Gastrocnemius medialis (tissue), 4 donors: ENCODE data around the gene TARDBP. TPM values are rescaled to one million over a fixed set of nuclear protein-coding genes. Genes with fewer than 3 reads are reported as not detected.
"Not testable (repeated sequence)": the region's sequence is repeated elsewhere in the genome, so short reads cannot be mapped to it uniquely, and the experiment has no call there.

ENCODE experiments used
- ATAC-seq, 2 donors: fragments of 150-250 bp; one replicate each; pipeline ENCODE4 v1.9.1; 2016
- DNase-seq, 2 donors: peaks; one replicate each; pipeline ENCODE4 v3.0.0-alpha.2; 2019
- H3K27ac ChIP-seq, 4 donors: fragments of 200-600 bp; sonication (generic); 1 replicate in 1 of 4; 2 replicates in 3 of 4; pipeline ENCODE4 v1.5.1; 2016 to 2018; ENCODE audit warnings: mild to moderate bottlenecking in 2 of 4, moderate library complexity in 1 of 4
- H3K27me3 ChIP-seq, 3 donors: fragments of 200-600 bp; sonication (generic) in 2 of 3; 1 replicate in 1 of 3; 2 replicates in 2 of 3; pipeline versions ENCODE4 v1.5.1 to v1.6.0; 2016 to 2019; ENCODE audit warnings: mild to moderate bottlenecking in 1 of 3, moderate library complexity in 1 of 3
- H3K36me3 ChIP-seq, 2 donors: fragments of 200-600 bp; sonication (generic) in 1 of 2; one replicate each; pipeline ENCODE4 v1.5.1; 2017 to 2018
- H3K4me1 ChIP-seq, 2 donors: fragments of 200-600 bp; sonication (generic) in 1 of 2; one replicate each; pipeline ENCODE4 v1.5.1; 2016 to 2017; ENCODE audit warnings: mild to moderate bottlenecking in 2 of 2
- H3K4me3 ChIP-seq, 4 donors: fragments of 200-600 bp; sonication (generic) in 3 of 4; 1 replicate in 1 of 4; 2 replicates in 3 of 4; pipeline ENCODE4 v1.5.1; 2016 to 2019; ENCODE audit warnings: mild to moderate bottlenecking in 2 of 4
- H3K9me3 ChIP-seq, 3 donors: fragments of 200-600 bp; sonication (generic) in 2 of 3; 1 replicate in 1 of 3; 2 replicates in 2 of 3; pipeline ENCODE4 v1.5.1; 2016 to 2019
- CTCF ChIP-seq, 5 experiments: fragments of 450-650 bp in 3 of 5; fragments of 200-600 bp in 2 of 5; sonication (generic) in 2 of 5; IDR thresholded peaks in 4 of 5; conservative IDR thresholded peaks in 1 of 5; 1 replicate in 4 of 5; 2 replicates in 1 of 5; pipeline ENCODE4 v1.5.1; 2016 to 2019; ENCODE audit warnings: antibody characterized with exemption in 5 of 5, mild to moderate bottlenecking in 3 of 5, moderate library complexity in 3 of 5
- POLR2A ChIP-seq, 2 donors: fragments of 450-650 bp; IDR thresholded peaks; one replicate each; pipeline ENCODE4 v1.6.1; 2017; ENCODE audit warnings: antibody characterized with exemption in 2 of 2, mild to moderate bottlenecking in 2 of 2, moderate library complexity in 2 of 2
- in situ Hi-C, 4 donors: fragments of 200-750 bp; cut with MboI; loops; one replicate each; pipeline versions ENCODE4 v1.15.0 to v1.8.0; 2017; ENCODE audit warnings: low sequenced_read_pairs in 4 of 4
- intact Hi-C: fragments of 100-400 bp; cut with DNase I; formaldehyde crosslinking; loops from one replicate; pipeline ENCODE4 v1.15.1; 2023; ENCODE audit warnings: low total_unique reads
- total RNA-seq, 4 donors: library from RNA; depleted of rRNA; stranded (reverse); fragments of >200 nt; gene quantifications; one replicate each; pipeline versions ENCODE4 v1.1.0 to v1.2.3, GENCODE V29; 2016

TARDBP gene
- total RNA-seq, 4 donors from 2014 or later, result 72.0 to 101 (median 85.5) TPM

- intact Hi-C loops, result loop anchor here (1.0 kb wide), 1 partner anchor 31 kb away; the partner anchor contains the start of gene TARDBP
- DNase-seq (peak in 1 of 2 donors; percentile 45), ATAC-seq (no peak)
- peaks cover 28 to 33% of the 10 kb centered on the region in 2 donors for H3K4me1 ChIP-seq
- H3K9me3 ChIP-seq, result no peaks in the 10 kb centered on the region
- no peaks in the 10 kb centered on the region for H3K27me3 ChIP-seq
- TF ChIP-seq CTCF (IDR thresholded peaks at IDR 0.05 in 4 of 5, conservative IDR thresholded peaks at IDR 0.05 in 1 of 5) (no peak), POLR2A (IDR thresholded peaks at IDR 0.05) (no peak)
- H3K27ac ChIP-seq, result peak overlapping the region; percentile 81 to 93 (median 88)
- in situ Hi-C loops, result no loop called here
- H3K4me3 ChIP-seq, result peak overlapping the region; percentile 30 to 49 (median 44)
- no peaks in the 10 kb centered on the region for H3K36me3 ChIP-seq
These were observed 31.4 kb upstream of the TARDBP start for GRCh38 chr1:10980841-10981727.

- no peak for TF ChIP-seq POLR2A (IDR thresholded peaks at IDR 0.05)
- no peak for TF ChIP-seq CTCF (IDR thresholded peaks at IDR 0.05 in 4 of 5, conservative IDR thresholded peaks at IDR 0.05 in 1 of 5)
- Histone ChIP-seq H3K9me3 (no peaks in the 10 kb centered on the region), H3K36me3 (no peaks in the 10 kb centered on the region), H3K4me1 (no peaks in the 10 kb centered on the region), H3K4me3 (no peak overlapping the region), H3K27me3 (no peaks in the 10 kb centered on the region), H3K27ac (no peak overlapping the region)
- DNase-seq (no peak), ATAC-seq (no peak)
- intact Hi-C loops (no loop called here), in situ Hi-C loops (no loop called here)
These were observed 25.9 kb upstream of the TARDBP start for GRCh38 chr1:10986525-10986890.

DNA sequence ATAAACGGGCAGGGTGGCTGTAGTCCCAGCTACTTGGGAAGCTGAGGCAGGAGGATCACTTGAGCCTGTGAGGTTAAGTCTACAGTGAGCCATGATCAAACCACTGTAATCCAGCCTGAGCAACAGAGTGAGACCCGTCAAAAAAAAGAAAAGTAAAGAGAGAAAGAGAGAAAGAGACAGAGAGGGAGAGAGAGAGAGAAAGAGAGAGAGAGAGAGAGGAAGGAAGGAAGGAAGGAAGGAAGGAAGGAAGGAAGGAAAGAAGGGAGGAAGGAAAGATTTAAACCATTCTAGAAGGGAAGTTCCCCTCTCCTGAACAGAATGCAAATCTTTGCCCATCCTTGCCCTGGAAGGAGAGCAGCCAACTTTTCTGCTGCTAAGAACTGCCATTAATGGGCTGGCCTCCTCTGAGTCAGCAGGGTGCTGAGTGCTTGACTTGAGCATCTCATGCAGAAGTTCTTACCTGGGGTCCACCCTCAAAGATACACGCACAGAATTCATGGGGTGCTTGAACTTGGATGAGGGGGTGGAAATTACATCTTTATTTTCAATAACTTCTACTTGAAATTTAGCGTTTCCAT lies 24.5 kb upstream of the TARDBP start:
- intact Hi-C loops, result no loop called here
- ATAC-seq, result no peak
- Histone ChIP-seq H3K36me3 (no peaks in the 10 kb centered on the region), H3K27ac (no peak overlapping the region), H3K27me3 (no peaks in the 10 kb centered on the region), H3K4me3 (no peak overlapping the region), H3K9me3 (no peaks in the 10 kb centered on the region), H3K4me1 (no peaks in the 10 kb centered on the region)
- in situ Hi-C loops, result no loop called here
- no peak for DNase-seq
- TF ChIP-seq CTCF (IDR thresholded peaks at IDR 0.05 in 4 of 5, conservative IDR thresholded peaks at IDR 0.05 in 1 of 5) (no peak), POLR2A (IDR thresholded peaks at IDR 0.05) (no peak)

GRCh38 chr1:10989095-10989494 lies 23.4 kb upstream of the TARDBP start:
- in situ Hi-C loops, result no loop called here
- DNase-seq, result no peak
- H3K36me3 ChIP-seq, result no peaks in the 10 kb centered on the region
- no peak overlapping the region for H3K27ac ChIP-seq
- no peaks in the 10 kb centered on the region for H3K4me1 ChIP-seq
- TF ChIP-seq POLR2A (IDR thresholded peaks at IDR 0.05) (no peak), CTCF (IDR thresholded peaks at IDR 0.05 in 4 of 5, conservative IDR thresholded peaks at IDR 0.05 in 1 of 5) (no peak)
- no peak overlapping the region for H3K4me3 ChIP-seq
- intact Hi-C loops, result no loop called here
- H3K27me3 ChIP-seq, result no peaks in the 10 kb centered on the region
- H3K9me3 ChIP-seq, result no peaks in the 10 kb centered on the region
- ATAC-seq, result no peak

GRCh38 chr1:10989920-10990516 lies 22.4 kb upstream of the TARDBP start:
- H3K9me3 ChIP-seq, H3K36me3 ChIP-seq, ATAC-seq, H3K27me3 ChIP-seq, intact Hi-C loops, H3K4me1 ChIP-seq, H3K27ac ChIP-seq, DNase-seq, H3K4me3 ChIP-seq, in situ Hi-C loops: not testable (repeated sequence)
